ENCODE data around the gene ROCK1. TPM values are rescaled to one million over a fixed set of nuclear protein-coding genes. Genes with fewer than 3 reads are reported as not detected.
"Not testable (repeated sequence)": the region's sequence is repeated elsewhere in the genome, so short reads cannot be mapped to it uniquely, and the experiment has no call there.

ROCK1 gene
- total RNA-seq, 1 donor from 2014 or later: 16.6 TPM

- H3K36me3 ChIP-seq (ENCODE audit: control insufficient read depth, insufficient read depth, low read length): no peaks in the 10 kb centered on the region
- FAIRE-seq (no peak), DNase-seq (ENCODE audit: low read depth) (no peak)
- no peak overlapping the region for H3K4me3 ChIP-seq (ENCODE audit: low read depth, low read length)
- TF ChIP-seq CTCF (IDR thresholded peaks at IDR 0.05; ENCODE audit: insufficient read depth, low read length, severe bottlenecking): no peak
- H3K27me3 ChIP-seq (ENCODE audit: control insufficient read depth, insufficient read depth, low read length): no peaks in the 10 kb centered on the region
Measured at GRCh38 chr18:21051620-21052019, 60.0 kb downstream of the ROCK1 start.

- H3K27me3 ChIP-seq (ENCODE audit: control insufficient read depth, insufficient read depth, low read length): no peaks in the 10 kb centered on the region
- DNase-seq (ENCODE audit: low read depth) (no peak), FAIRE-seq (no peak)
- no peak for TF ChIP-seq CTCF (IDR thresholded peaks at IDR 0.05; ENCODE audit: insufficient read depth, low read length, severe bottlenecking)
- H3K4me3 ChIP-seq (ENCODE audit: low read depth, low read length): no peak overlapping the region
- peaks cover 2% of the 10 kb centered on the region for H3K36me3 ChIP-seq (ENCODE audit: control insufficient read depth, insufficient read depth, low read length)
Measured at GRCh38 chr18:21049306-21049705, 62.3 kb downstream of the ROCK1 start.

GRCh38 chr18:21047126-21047525 lies 64.5 kb downstream of the ROCK1 start:
- DNase-seq (ENCODE audit: low read depth) (no peak), FAIRE-seq (no peak)
- Histone ChIP-seq H3K27me3 (ENCODE audit: control insufficient read depth, insufficient read depth, low read length) (no peaks in the 10 kb centered on the region), H3K4me3 (ENCODE audit: low read depth, low read length) (no peak overlapping the region), H3K36me3 (ENCODE audit: control insufficient read depth, insufficient read depth, low read length) (peaks cover 2% of the 10 kb centered on the region)
- TF ChIP-seq CTCF (IDR thresholded peaks at IDR 0.05; ENCODE audit: insufficient read depth, low read length, severe bottlenecking): no peak

GRCh38 chr18:21040466-21040865 lies 71.1 kb downstream of the ROCK1 start:
- TF ChIP-seq CTCF (IDR thresholded peaks at IDR 0.05; ENCODE audit: insufficient read depth, low read length, severe bottlenecking): no peak
- H3K36me3 ChIP-seq (ENCODE audit: control insufficient read depth, insufficient read depth, low read length): peaks cover 2% of the 10 kb centered on the region
- no peak overlapping the region for H3K4me3 ChIP-seq (ENCODE audit: low read depth, low read length)
- DNase-seq (ENCODE audit: low read depth) (no peak), FAIRE-seq (no peak)
- no peaks in the 10 kb centered on the region for H3K27me3 ChIP-seq (ENCODE audit: control insufficient read depth, insufficient read depth, low read length)

- no peak for DNase-seq (ENCODE audit: low read depth)
- FAIRE-seq: no peak
- no peak overlapping the region for H3K4me3 ChIP-seq (ENCODE audit: low read depth, low read length)
- H3K27me3 ChIP-seq (ENCODE audit: control insufficient read depth, insufficient read depth, low read length): no peaks in the 10 kb centered on the region
- H3K36me3 ChIP-seq (ENCODE audit: control insufficient read depth, insufficient read depth, low read length): no peaks in the 10 kb centered on the region
- TF ChIP-seq CTCF (IDR thresholded peaks at IDR 0.05; ENCODE audit: insufficient read depth, low read length, severe bottlenecking): no peak
Measured at GRCh38 chr18:21038201-21038600, 73.4 kb downstream of the ROCK1 start.

GRCh38 chr18:21031845-21032244 lies 79.8 kb downstream of the ROCK1 start:
- TF ChIP-seq CTCF (IDR thresholded peaks at IDR 0.05; ENCODE audit: insufficient read depth, low read length, severe bottlenecking): no peak
- no peaks in the 10 kb centered on the region for H3K27me3 ChIP-seq (ENCODE audit: control insufficient read depth, insufficient read depth, low read length)
- FAIRE-seq: no peak
- no peak overlapping the region for H3K4me3 ChIP-seq (ENCODE audit: low read depth, low read length)
- no peaks in the 10 kb centered on the region for H3K36me3 ChIP-seq (ENCODE audit: control insufficient read depth, insufficient read depth, low read length)
- no peak for DNase-seq (ENCODE audit: low read depth)

GRCh38 chr18:21018257-21018656 lies 93.4 kb downstream of the ROCK1 start:
- FAIRE-seq; DNase-seq (ENCODE audit: low read depth); H3K36me3 ChIP-seq (ENCODE audit: control insufficient read depth, insufficient read depth, low read length); H3K4me3 ChIP-seq (ENCODE audit: low read depth, low read length); H3K27me3 ChIP-seq (ENCODE audit: control insufficient read depth, insufficient read depth, low read length): not testable (repeated sequence)
